ENCODE measurements around the gene LAMC1.

LAMC1 gene

GRCh38 chr1:183074215-183074614 is 51.0 kb downstream of the LAMC1 start (continued):
- peak; percentile 81 for TF ChIP-seq PRDM6 (tag by site-specific recombination; IDR thresholded peaks at IDR 0.05)
- TF ChIP-seq ZNF626 (tag by site-specific recombination; IDR thresholded peaks at IDR 0.05) = no peak
- TF ChIP-seq ZBTB44 (tag by site-specific recombination; IDR thresholded peaks at IDR 0.05) = no peak; the same call in 1 of the 2 replicates
- no peak for TF ChIP-seq ZNF658 (tag by site-specific recombination; IDR thresholded peaks at IDR 0.05)
- TF ChIP-seq ZNF558 (tag by site-specific recombination; IDR thresholded peaks at IDR 0.05) = no peak

- POLR2A ChIA-PET = no interaction called here
Observed at GRCh38 chr1:183075861-183076260, 52.6 kb downstream of the LAMC1 start.

GRCh38 chr1:183077097-183077496 is 53.9 kb downstream of the LAMC1 start:
- TF ChIP-seq PRDM1 (tag by site-specific recombination; IDR thresholded peaks at IDR 0.05) = peak; percentile 78
- no peak for TF ChIP-seq ATF2 (tag by site-specific recombination; IDR thresholded peaks at IDR 0.05; ENCODE audit: low read depth)
- no peaks in the 10 kb centered on the region for H3K9me3 ChIP-seq (ENCODE audit: control insufficient read depth, insufficient read depth, low read depth, low read length)
- ChIA-PET POLR2A (no interaction called here), CTCF (interaction anchor here (0.7 to 1.2 kb wide), 2 partner anchors 11 to 157 kb away, joined by 3 read pairs; no protein-coding TSS in a partner anchor)
- peaks cover 17% of the 10 kb centered on the region for H3K4me1 ChIP-seq (ENCODE audit: control insufficient read depth, insufficient read depth, low read length)
- H3K27ac ChIP-seq (ENCODE audit: extremely low read depth, low read depth, low read length) = no peak overlapping the region
- H3K4me3 ChIP-seq (ENCODE audit: low read depth, low read length) = no peak overlapping the region
- no peaks in the 10 kb centered on the region for H3K36me3 ChIP-seq (ENCODE audit: control insufficient read depth in 2 of 2, insufficient read depth in 1 of 2, low read length in 2 of 2)

More at GRCh38 chr1:183075861-183076260, 52.6 kb downstream of the LAMC1 start:
- Histone ChIP-seq H3K4me1 (ENCODE audit: control insufficient read depth, insufficient read depth, low read length) (peaks cover 21% of the 10 kb centered on the region), H3K4me3 (ENCODE audit: low read depth, low read length) (no peak overlapping the region), H3K27ac (ENCODE audit: extremely low read depth, low read depth, low read length) (no peak overlapping the region), H3K36me3 (ENCODE audit: control insufficient read depth in 2 of 2, insufficient read depth in 1 of 2, low read length in 2 of 2) (no peaks in the 10 kb centered on the region), H3K9me3 (ENCODE audit: control insufficient read depth, insufficient read depth, low read depth, low read length) (no peaks in the 10 kb centered on the region)
- CTCF ChIA-PET = interaction anchor here (0.5 to 1.0 kb wide), 5 partner anchors 48 to 459 kb away, joined by 3 read pairs; no protein-coding TSS in a partner anchor
- TF ChIP-seq MZF1 (tag by site-specific recombination; IDR thresholded peaks at IDR 0.05; ENCODE audit: borderline replicate concordance) (no peak), OVOL3 (tag by site-specific recombination; IDR thresholded peaks at IDR 0.05) (0 out of 2 replicates have a peak, but pooled peaks have one; percentile 25), ZNF2 (tag by site-specific recombination; IDR thresholded peaks at IDR 0.05) (no peak), YY2 (tag by site-specific recombination; IDR thresholded peaks at IDR 0.05) (no peak), PRDM6 (tag by site-specific recombination; IDR thresholded peaks at IDR 0.05) (peak; percentile 83), ZNF423 (tag by site-specific recombination; IDR thresholded peaks at IDR 0.05) (no peak)

Measured in HEK293 (cell line).